Mucosa of stomach (tissue), 1 donor: ENCODE data around the gene LTBP1.

Source experiments
- H3K27me3 ChIP-seq: one replicate; pipeline ENCODE4 v1.7.0; 2013; ENCODE audit warnings: mild to moderate bottlenecking, low read length; ENCODE audit not compliant: control insufficient read depth, insufficient read depth
- H3K36me3 ChIP-seq: one replicate; pipeline ENCODE4 v1.7.0; 2013; ENCODE audit warnings: low read length; ENCODE audit not compliant: control insufficient read depth, insufficient read depth
- H3K4me1 ChIP-seq: one replicate; pipeline ENCODE4 v1.7.0; 2013; ENCODE audit warnings: mild to moderate bottlenecking, low read length; ENCODE audit not compliant: control insufficient read depth, insufficient read depth
- H3K4me3 ChIP-seq: one replicate; pipeline ENCODE4 v1.7.0; 2013; ENCODE audit warnings: low read length
- H3K9ac ChIP-seq: one replicate; pipeline ENCODE4 v1.7.0; 2013; ENCODE audit warnings: mild to moderate bottlenecking, low read length, moderate library complexity
- H3K9me3 ChIP-seq: one replicate; pipeline ENCODE4 v1.7.0; 2013; ENCODE audit warnings: mild to moderate bottlenecking, low read length, moderate library complexity; ENCODE audit not compliant: control insufficient read depth
- donor health status: Pancreatic carcinoma.

Gene LTBP1

GRCh38 chr2:33241072-33241471 is 294.3 kb downstream of the LTBP1 start:
- H3K4me3 ChIP-seq: no peak overlapping the region
- no peaks in the 10 kb centered on the region for H3K36me3 ChIP-seq
- H3K9me3 ChIP-seq: no peaks in the 10 kb centered on the region
- H3K27me3 ChIP-seq: no peaks in the 10 kb centered on the region
- no peak overlapping the region for H3K9ac ChIP-seq
- no peaks in the 10 kb centered on the region for H3K4me1 ChIP-seq

GRCh38 chr2:33241581-33241980 is 294.8 kb downstream of the LTBP1 start:
- no peak overlapping the region for H3K4me3 ChIP-seq
- no peaks in the 10 kb centered on the region for H3K36me3 ChIP-seq
- no peak overlapping the region for H3K9ac ChIP-seq
- no peaks in the 10 kb centered on the region for H3K4me1 ChIP-seq
- no peaks in the 10 kb centered on the region for H3K27me3 ChIP-seq
- no peaks in the 10 kb centered on the region for H3K9me3 ChIP-seq

GRCh38 chr2:33242845-33243244 is 296.1 kb downstream of the LTBP1 start:
- no peaks in the 10 kb centered on the region for H3K9me3 ChIP-seq
- no peaks in the 10 kb centered on the region for H3K36me3 ChIP-seq
- no peak overlapping the region for H3K4me3 ChIP-seq
- H3K27me3 ChIP-seq: no peaks in the 10 kb centered on the region
- H3K4me1 ChIP-seq: no peaks in the 10 kb centered on the region
- H3K9ac ChIP-seq: no peak overlapping the region

- Histone ChIP-seq H3K9ac (no peak overlapping the region), H3K4me3 (no peak overlapping the region), H3K36me3 (no peaks in the 10 kb centered on the region), H3K9me3 (no peaks in the 10 kb centered on the region), H3K4me1 (no peaks in the 10 kb centered on the region), H3K27me3 (no peaks in the 10 kb centered on the region)
These were observed 299.7 kb downstream of the LTBP1 start for GRCh38 chr2:33246432-33246831.

GRCh38 chr2:33247365-33247764 is 300.6 kb downstream of the LTBP1 start:
- Histone ChIP-seq H3K4me3 (no peak overlapping the region), H3K36me3 (no peaks in the 10 kb centered on the region), H3K4me1 (no peaks in the 10 kb centered on the region)

GRCh38 chr2:33250417-33251029 is 303.8 kb downstream of the LTBP1 start:
- Histone ChIP-seq H3K9ac (no peak overlapping the region), H3K4me1 (no peaks in the 10 kb centered on the region), H3K27me3 (no peaks in the 10 kb centered on the region), H3K4me3 (no peak overlapping the region), H3K36me3 (no peaks in the 10 kb centered on the region), H3K9me3 (no peaks in the 10 kb centered on the region)

More at GRCh38 chr2:33247365-33247764, 300.6 kb downstream of the LTBP1 start:
- Histone ChIP-seq H3K9me3 (no peaks in the 10 kb centered on the region), H3K27me3 (no peaks in the 10 kb centered on the region), H3K9ac (no peak overlapping the region)

- Histone ChIP-seq H3K36me3 (no peaks in the 10 kb centered on the region), H3K4me1 (no peaks in the 10 kb centered on the region), H3K9ac (no peak overlapping the region), H3K27me3 (no peaks in the 10 kb centered on the region), H3K4me3 (no peak overlapping the region), H3K9me3 (no peaks in the 10 kb centered on the region)
These were observed 309.5 kb downstream of the LTBP1 start for GRCh38 chr2:33256162-33256755.

GRCh38 chr2:33258387-33258786 is 311.6 kb downstream of the LTBP1 start:
- Histone ChIP-seq H3K9me3 (no peaks in the 10 kb centered on the region), H3K27me3 (no peaks in the 10 kb centered on the region), H3K36me3 (no peaks in the 10 kb centered on the region), H3K4me1 (no peaks in the 10 kb centered on the region), H3K4me3 (no peak overlapping the region), H3K9ac (no peak overlapping the region)

GRCh38 chr2:33262097-33262496 is 315.3 kb downstream of the LTBP1 start:
- Histone ChIP-seq H3K27me3 (no peaks in the 10 kb centered on the region), H3K9me3 (no peaks in the 10 kb centered on the region), H3K9ac (no peak overlapping the region), H3K4me1 (no peaks in the 10 kb centered on the region), H3K36me3 (no peaks in the 10 kb centered on the region), H3K4me3 (no peak overlapping the region)

- Histone ChIP-seq H3K36me3 (no peaks in the 10 kb centered on the region), H3K9ac (no peak overlapping the region), H3K4me1 (no peaks in the 10 kb centered on the region), H3K27me3 (no peaks in the 10 kb centered on the region), H3K4me3 (no peak overlapping the region), H3K9me3 (no peaks in the 10 kb centered on the region)
These were observed 318.0 kb downstream of the LTBP1 start for GRCh38 chr2:33264766-33265165.

- H3K9me3 ChIP-seq: no peaks in the 10 kb centered on the region
- no peaks in the 10 kb centered on the region for H3K27me3 ChIP-seq
- no peak overlapping the region for H3K4me3 ChIP-seq
- H3K4me1 ChIP-seq: no peaks in the 10 kb centered on the region
- H3K9ac ChIP-seq: no peak overlapping the region
- no peaks in the 10 kb centered on the region for H3K36me3 ChIP-seq
These were observed 319.0 kb downstream of the LTBP1 start for GRCh38 chr2:33265584-33266338.

- Histone ChIP-seq H3K27me3 (no peaks in the 10 kb centered on the region), H3K4me3 (no peak overlapping the region), H3K36me3 (no peaks in the 10 kb centered on the region), H3K4me1 (no peaks in the 10 kb centered on the region), H3K9ac (no peak overlapping the region), H3K9me3 (no peaks in the 10 kb centered on the region)
These were observed 319.7 kb downstream of the LTBP1 start for GRCh38 chr2:33266467-33266866.
